ENCODE data around the gene SIVA1.

SIVA1 gene

DNA sequence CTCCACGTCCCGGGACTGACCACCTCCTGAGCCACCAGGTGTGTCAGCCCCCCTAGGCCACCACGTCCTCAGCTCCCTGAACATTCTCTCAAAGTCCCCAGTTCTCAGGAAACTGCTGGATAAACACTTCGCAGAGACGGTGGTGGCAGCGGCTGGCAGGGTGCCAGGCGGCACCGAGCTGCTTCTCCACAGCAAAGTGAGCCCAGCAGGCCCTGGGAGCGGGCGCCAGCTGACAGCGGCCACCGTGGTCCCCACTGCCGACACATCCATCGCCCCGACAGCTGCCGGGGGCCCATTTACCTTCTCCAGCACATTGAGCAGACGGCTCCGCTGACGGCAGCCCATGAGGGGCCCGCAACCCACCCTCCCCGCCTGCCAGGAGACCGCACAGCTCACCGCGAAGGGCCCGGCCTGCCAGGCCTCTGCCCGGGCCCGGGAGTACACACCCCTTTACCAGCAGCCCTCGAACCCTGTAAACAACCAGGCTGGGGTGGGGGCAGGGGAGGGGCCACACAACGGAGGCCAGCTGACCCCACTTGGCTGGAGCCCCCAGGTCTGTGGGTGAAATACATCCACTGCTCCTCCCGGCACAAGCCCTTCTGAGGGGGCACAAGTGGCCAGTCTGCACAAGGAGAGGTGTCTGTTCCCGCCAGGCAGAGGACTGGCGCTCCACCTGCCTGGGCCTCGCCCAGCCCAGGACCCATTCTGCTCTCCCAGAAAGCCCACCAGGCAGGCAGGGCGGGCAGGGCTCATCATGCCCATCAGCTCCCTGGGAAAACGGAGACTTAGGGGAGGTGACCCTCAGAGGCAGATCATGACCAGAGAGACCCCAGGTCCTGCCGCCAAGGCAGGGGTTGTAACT lies 32.1 kb downstream of the SIVA1 start:
- DNase-seq (ENCODE audit: low read depth), result no peak

DNA sequence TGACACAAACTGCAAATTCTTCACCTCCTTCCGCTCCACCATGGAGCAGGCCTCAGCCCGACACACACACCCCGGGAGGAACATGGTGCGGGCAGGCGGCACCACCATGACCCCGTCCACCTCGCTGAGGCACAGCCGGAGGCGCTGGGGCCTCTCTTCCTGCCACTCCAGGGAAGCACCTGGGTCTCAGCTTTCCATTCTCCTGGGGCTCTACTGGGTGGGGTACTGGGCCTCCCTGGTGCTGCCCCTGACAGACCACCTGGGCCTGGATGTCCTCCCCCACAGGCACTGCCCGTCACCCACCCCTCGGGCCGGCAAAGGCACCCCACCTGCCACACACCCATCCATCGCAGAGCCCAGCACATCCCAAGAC lies 32.7 kb downstream of the SIVA1 start:
- no peak for DNase-seq (ENCODE audit: low read depth)

DNA sequence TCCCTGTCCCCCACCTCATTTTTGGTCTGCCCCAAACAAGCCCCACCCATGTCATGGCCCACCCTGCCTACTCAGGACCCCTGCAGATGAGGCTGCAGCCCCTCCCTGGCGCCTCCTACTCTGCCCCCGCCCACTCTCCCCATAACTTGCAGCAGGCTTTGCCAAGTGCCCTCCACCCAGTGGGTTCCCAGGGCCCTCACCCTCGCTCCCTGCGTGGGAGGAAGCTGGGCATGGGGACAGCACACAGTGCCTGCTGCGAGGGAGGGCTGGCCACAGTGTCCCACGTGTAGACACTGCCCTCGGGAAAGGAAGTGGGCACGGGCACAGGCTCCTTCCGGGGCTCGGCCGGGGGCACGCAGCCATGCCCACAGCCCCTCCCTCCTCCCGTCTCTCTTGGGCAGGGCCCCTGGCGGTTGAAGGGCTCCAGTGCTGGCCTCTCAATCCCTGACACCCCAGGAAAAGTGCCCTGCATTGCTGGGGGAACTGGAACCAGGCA lies 33.2 kb downstream of the SIVA1 start:
- DNase-seq (ENCODE audit: low read depth), result no peak

DNA sequence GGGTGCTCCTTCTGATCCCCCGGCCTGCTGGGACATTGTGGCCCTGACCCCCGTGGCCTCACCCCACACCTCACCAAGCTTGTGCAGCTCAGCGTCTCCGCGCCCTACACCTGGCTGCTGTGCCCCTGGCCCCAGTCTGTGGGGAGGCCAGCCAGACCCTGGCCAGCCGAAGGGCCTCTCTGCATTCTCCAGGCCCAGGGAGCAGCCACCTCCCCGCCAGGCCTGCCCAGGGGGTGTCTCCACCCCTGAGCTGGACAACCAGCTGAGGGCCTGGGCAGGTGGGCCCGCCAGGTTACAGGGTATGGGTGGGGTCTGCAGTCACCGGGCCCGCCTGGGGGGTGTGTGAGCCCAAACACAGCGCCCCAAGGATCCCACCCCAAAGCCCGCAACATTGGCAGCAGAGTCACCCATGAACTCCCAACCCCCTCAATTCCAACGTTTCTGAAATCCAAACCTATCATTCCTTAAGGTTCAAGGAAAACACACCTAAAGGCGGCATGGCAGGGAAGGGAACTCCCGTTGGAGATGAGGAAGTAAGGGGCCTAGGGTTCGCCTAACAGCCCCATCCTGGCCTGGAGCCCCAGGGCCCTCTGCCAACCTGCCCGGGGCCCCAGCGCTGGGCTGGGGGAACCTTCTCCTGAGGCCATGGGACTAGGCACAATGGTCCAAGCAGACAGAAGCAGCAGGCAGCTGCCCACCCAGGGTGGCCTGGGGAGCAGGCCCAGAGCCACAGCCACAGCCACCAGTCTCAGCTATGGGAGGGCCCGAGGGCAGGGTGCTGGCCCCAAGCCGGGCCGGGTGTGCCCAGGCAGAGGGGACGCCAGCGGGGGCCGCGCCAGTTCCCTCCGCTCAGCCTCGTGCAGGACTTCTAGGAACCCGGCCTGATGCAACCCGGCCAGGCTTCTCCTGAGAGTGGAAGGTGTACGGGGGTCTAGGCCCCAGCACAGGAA lies 34.1 kb downstream of the SIVA1 start:
- no peak for DNase-seq (ENCODE audit: low read depth)

DNA sequence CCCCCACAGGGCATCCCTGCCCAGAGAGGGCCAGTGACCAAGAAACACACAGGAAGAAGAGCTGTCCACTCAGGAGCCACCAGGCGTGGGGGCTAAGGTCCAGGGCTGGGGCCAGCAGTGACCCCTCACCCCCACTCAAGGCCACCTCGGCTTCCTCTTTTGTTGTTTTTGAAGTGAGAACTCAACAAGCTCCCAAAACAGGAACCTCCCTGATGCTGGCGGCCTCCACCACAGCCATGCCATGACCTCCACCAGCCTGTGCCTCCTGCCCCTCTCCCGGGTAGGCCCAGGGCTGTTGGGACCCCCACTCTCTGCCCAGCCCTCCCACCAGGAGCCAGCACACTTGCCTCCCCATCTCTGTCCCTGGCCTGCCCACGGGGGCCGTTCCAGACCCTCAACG lies 34.8 kb downstream of the SIVA1 start:
- DNase-seq (ENCODE audit: low read depth), result no peak

DNA sequence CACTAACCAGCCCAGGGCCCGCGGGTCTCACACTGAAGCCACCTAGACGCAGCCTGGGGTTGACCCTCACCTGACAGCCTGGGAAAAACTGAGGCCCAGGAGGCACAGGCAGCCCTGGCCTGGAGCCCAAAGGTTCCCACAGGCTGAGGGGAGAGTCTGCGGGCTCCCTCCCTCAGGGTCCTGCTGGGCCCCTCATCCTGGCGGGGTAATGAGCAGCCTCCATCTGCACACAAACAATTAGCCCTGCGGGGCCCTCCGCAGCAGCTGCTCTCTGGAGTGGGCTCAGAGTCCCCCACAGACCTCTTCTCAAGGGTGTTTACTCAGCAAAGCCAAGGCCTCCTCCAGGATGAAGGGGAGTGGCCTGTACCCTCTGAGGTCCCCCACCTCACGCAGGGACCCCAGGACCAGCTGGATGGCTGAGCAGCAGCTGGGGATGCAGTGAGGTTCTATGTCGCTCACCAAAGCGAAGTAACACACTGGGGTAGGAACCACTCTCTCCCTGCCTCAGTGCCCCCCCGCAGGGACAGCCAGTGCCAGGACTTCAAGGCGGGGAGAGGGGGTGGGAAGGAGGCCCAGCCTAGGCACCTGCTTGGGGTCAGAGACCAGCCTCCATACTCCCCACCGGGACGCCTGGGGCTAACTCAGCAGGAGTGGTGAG lies 35.3 kb downstream of the SIVA1 start:
- no peak for DNase-seq (ENCODE audit: low read depth)

DNA sequence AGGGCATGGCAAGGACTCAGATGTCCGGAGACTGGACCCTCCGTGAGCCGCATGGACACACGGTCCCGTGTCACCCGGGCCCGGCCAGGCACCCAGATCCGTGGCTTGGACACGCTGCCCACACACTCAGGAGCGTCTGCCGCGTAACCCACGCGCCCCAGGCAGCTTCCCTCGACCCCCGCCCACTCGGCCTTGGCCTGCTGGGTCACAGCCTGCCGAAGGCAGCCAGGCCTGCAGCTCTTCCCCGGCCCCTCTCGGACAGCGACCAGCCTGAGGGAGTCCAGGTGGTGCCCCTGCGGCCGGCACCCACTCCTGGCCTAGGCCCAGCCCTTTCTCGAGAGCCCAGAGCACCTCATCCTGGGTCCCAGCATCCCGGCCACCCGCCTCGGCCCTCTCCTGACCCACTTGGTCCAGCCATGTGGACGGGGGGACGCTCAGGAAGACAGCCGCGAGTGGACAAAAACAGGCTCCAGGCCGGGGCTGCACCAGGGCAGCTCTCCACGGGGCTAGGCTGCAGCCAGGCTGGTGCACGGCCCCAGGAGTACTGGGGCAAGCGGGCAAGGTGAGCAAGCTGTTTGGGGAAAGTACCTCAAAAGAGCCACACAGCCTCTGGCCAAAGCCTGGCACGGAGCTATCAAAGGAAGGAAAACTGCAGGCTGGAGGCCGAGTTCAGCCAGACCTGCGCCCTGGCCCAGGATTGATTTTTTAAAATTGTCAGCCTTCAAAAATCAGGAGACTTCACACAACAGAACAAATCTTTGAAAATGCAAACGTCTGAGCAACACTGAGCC lies 36.1 kb downstream of the SIVA1 start:
- DNase-seq (ENCODE audit: low read depth), result no peak

DNA sequence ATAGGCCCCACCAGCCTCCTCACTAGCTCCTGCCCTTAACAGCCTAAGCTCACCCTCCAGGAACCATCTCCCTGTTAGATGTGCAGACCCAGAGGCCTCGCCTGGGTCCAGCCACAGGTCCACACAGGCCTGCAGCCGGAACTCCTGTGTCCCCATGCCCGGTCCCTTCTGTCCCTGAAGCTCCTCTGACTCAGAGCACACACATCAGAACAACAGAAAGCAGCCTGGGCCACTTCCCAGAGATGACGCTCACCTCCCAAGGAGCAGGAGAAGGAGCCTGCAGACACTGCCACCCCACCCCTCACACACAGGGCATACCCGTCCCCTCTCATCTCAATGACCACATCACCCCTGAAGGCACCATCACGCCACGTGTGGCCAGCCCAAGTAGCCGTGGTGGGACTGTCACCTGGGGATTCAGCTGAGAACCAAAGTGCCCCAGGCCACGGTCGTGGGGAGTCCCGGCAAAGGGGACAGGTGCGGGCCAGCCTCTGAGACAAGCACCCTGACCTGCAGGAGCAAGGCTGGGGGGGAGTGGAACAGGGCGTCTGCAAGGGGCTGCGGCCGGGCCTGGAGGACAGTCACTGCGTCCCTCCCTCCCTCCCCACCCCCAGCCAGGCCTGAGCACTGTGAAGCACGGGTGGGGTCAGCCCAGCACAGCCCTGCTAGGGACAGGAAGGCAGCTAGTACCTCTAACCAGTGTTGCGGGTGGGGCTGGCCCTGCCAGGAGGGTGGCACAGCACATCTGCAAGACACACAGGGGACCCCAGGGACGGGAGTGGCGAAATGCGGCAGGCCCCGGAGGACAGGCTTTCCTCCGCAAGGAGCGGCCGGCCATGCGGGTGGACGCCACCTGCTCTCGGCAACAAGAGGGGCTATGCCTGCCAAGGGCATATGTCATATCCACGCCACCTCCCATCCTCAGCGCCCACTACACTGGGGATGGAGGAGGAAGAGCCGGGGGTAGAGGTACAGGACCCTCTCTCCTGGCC lies 37.1 kb downstream of the SIVA1 start:
- DNase-seq (ENCODE audit: low read depth), result no peak

DNA sequence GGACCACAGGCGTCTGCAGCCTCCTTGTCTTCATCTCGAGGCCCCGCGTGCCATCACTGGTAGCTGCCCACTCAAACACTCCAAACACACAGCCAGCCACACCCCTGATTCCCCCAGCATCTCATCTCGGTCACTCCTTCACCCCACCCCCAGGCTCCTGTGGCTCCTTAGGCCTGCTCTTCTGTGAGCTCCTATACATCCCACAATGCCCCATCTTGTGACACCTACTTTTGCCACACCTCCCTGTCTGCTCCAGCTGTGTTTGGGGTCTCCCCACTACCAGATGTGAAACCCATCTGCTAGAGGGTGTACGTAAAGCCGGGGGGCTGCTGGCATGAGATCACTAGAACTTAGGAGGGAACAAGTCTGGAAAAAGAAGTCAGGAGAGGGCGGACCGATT lies 38.5 kb downstream of the SIVA1 start:
- no peak for DNase-seq (ENCODE audit: low read depth)

DNA sequence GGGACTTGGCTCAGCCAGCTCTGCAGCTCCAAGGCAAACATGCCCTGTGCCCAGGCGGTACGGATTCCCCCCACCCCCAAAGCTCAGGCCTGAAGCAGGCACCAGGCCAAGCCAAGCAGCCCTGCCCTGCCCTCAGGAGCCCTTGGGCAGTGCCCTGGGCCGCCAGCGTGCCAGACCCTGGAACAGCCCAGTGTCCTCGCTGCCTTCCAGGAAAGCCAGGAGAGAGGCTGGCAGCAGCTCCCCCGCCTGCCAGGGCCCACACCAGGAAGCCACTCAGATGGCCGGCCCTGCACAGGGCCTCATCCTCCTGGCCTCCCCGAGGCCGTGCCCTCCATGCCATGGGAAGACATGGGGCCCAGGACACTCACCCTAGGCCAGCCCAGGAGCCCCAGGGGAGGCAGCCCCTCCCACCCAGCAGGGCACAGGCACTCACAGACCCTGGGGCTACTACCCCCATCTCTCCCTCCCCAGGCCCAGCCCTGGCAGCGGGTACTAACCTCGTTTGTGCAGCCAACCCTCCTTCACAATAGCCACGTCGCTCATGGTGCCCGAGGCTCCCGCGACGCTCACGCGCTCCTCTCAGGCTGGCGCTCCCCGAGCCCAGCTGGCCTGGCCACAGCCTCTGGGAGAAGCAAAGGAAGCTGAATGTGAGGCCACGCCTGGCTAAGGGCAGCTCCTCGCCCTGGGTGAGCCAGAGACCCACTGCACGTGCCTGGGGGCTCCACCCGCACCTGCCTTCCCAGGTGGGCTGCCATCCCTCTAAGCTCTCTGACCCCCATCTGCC lies 39.3 kb downstream of the SIVA1 start:
- DNase-seq (ENCODE audit: low read depth), result no peak

DNA sequence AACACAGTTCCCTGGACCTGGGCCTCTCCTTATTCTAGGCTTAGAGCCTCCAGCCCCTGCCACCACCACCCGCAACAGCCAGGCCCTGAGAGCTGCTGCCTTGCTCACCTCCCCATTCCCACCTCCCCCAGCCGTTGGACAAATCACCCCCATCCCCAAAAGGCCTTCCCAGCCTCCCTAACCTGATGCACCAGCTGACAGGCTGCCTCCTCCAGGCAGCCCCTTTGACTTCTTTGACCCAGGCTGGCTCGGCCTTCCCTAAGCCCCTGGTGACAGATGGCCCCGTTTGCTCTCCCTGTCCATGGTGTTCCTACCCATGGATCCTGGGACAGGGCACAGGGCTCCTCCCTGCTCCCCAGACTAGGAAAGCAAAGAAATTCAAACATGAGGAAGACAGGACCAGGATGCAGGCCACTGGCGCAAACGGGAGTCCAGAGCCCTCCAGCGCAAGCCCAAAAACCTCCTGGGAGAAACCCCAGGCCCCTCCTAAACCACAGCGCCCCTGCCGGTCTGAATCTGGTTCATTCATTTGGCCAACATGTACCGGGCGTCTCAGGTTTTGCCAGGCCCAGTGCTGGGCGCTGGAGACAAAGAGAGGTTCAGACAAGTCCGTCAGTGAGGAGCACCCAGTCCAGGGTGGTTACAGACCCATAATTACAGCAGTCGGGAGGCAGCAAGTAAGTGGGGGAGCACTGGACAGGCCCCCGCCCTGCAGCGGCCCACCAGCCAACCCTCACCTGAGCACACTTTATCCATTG lies 40.2 kb downstream of the SIVA1 start:
- DNase-seq (ENCODE audit: low read depth), result no peak

DNA sequence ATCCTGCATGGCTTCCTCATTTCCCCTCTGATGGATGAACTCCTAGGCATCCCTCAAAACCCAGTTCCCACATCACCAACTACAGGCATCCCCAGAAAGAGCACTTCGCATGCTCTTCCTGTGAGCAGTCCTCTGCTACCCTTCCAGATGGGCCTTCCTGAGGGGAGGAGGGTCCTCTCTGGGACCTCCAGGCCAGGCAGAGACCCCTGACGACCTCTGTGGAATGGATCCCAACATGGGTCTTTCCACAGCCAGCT lies 40.7 kb downstream of the SIVA1 start:
- no peak for DNase-seq (ENCODE audit: low read depth)

DNA sequence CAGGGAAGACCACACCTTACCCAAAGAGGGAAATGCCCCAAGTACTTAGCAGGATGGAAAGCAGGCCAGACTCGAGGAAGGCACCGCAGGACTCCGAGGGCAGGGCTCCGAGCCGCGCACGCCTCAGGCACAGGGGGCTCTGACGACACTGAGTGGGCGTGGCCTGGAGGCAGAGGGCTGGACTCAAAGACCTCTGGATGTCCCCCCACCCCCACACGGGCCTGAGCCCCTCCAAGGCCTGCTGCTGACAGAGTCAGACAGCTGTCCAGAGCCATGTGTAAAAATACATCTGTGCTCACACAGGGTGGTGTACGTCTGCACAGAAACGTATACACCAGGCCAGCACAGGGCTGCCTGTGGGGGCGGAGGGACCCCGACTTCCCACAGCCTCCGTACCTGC lies 41.2 kb downstream of the SIVA1 start:
- peak; percentile 30 for DNase-seq (ENCODE audit: low read depth)

DNA sequence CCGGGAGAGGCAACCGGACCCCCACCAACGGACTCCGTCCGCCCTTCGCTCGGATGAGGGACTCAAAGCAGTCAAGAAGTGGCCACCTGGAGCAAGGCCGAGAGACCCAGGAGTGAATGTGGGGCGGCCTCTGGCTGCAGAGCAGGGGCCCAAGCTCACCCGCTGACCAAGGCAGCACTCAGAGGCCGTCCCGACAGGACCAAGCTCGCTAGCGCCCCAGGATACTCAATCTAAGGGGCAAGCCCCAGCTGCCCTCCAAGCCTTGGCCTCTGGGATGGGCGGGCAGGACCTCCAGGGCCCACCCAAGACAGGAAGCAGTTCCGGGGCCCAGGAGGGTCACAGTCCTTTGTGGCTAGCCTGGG lies 41.7 kb downstream of the SIVA1 start:
- DNase-seq (ENCODE audit: low read depth), result no peak

DNA sequence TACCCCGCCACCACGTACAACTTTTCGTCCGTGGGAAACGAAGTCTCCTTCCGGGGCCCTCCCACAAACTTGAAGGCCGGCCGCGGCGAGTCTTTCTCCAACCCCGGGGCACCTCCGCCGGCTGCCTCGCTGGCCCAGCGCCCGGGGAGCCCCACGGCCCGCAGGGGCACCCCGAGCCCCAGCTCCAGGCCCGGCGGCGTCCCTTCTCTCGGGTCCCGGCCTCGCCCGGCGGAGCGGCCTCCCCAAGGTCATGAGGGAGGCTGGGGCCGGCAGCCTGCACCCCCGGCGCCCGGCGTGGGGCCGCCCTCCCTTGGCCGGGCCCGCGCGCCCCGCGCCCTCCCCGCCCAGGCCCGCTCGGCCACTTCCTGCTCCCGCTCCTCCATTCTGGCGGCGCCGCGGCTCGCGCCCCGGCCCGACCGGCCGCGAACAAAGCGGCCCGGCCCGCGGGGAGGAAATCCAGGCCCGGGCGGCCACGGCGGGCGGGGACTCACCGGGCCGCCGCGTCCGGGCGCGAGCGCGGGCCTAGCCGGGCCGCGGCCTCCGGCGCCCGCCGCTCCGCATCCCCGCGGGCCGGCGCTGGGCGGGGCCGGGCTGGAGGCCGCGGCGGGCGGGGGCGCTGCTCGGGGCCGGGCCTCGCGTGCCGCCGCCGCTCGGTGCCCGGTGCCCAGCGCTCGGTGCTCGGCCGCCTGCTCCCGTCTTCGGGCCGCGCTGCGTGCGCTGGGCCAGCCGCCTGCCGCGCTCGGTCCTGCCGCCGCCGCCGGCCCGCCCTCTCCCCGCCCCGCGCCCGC lies 42.2 kb downstream of the SIVA1 start, which contains the start of gene AKT1:
Gene AKT1, minus strand, starts transcription at position 756 of the 788 bp plus-strand sequence. CDS start 3,105 bp downstream, outside the sequence.
- no peak for DNase-seq (ENCODE audit: low read depth)

DNA sequence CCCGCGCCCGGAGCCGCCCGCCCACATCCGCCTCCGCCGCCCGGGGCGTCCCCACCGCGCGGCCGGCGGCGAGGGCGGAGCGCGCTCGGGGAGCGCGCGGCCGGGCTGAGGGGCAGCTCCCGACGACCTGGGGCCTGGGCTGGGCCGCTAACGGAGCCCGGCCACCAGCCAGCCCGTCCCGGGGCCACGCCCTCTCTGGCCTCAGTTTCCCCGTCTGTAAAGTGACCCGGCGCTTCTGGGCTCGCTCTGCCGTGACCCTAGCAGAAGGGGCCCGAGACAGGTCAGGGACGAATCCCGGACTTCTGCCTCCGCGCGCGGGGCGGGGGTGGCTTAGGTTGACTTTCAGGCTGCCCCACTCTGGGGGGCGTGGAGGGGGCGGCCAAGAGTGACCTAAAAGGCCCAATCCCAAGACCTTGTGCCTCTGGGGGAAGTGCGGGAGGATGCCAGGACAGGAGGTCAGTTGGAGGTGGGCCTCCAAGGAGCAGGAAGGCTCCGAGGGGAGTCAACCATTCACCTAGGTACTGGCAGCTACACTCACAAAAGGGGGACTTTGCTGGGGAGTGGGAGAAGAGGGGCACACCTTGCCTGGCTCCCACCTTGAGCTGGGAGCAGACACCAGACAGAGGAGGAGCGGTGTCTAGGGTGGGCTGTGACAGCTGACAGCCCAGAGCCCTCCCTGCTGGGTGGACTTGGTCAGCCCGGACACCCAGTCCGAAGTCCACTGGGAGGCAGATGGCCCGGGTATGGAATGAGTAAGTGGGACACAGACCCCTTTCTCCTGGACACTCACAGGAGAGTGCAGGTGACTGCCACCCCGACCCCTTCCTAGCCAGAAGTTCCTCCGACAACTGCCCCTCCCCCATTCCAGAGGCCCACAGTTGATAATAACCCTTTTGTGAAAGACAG lies 43.1 kb downstream of the SIVA1 start:
- DNase-seq (ENCODE audit: low read depth), result peak; percentile 43

DNA sequence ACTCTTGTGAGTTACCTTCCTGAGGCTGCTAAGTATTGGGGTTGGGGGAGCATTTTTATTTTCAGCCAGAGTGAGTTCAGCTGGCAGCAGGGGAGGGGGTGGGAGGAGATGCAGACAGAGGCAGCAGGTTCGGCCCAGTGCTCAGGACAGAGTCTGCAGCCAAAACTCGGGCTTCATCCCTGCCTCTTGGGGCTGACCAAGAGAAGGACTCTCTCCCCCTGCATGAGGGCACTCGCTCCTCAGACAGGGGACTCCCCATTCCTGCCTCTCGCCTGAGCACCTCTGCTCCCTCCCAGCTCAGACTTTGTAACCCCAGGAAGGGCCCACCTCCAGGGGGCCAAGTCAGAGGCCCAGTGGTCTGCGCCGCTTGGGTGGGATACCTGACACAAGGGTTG lies 43.7 kb downstream of the SIVA1 start:
- no peak for DNase-seq (ENCODE audit: low read depth)
